Epithelial cell of proximal tubule (primary cell): ENCODE data around the gene HSPBAP1. TPM values are rescaled to one million over a fixed set of nuclear protein-coding genes. Genes with fewer than 3 reads are reported as not detected.

ENCODE experiments used
- DNase-seq: peaks from one replicate; pipeline ENCODE4 v3.0.0-alpha.2; 2011; ENCODE audit warnings: low read depth
- H3K4me3 ChIP-seq: 2 replicates; pipeline ENCODE4 v1.5.1; 2011; ENCODE audit warnings: low read depth, mild to moderate bottlenecking, low read length
- total RNA-seq: library from RNA; depleted of rRNA; stranded (reverse); fragments of >200 nt; gene quantifications from 2 replicates; pipeline ENCODE4 v1.2.3, GENCODE V29; 2015
- TF ChIP-seq, protein P1 (sequence below): conservative IDR thresholded peaks from 2 replicates; pipeline ENCODE4 v1.5.1; 2012; ENCODE audit warnings: low read depth, mild to moderate bottlenecking, low read length

Gene HSPBAP1
- total RNA-seq, 1 donor from 2014 or later, result 5.0 TPM

DNA sequence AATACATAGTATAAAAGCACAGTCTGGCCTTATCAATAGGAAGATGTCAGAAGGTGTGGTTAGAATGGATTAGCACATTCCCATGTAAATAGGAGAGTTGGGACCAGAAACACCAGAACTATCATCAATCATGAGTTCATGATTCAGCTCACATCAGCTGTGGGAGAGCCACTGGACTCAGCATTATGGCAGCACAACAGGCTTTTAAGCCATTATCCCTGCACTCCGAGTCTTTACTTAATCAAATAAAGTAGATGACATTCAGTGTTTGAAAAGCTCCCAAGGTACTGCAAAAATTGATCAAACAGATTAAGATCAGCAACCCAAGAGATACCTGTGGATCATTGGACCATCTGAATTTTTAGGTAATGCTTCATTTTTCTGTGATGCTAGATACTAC is 88.3 kb downstream of the HSPBAP1 start:
- TF ChIP-seq, protein P1, sequence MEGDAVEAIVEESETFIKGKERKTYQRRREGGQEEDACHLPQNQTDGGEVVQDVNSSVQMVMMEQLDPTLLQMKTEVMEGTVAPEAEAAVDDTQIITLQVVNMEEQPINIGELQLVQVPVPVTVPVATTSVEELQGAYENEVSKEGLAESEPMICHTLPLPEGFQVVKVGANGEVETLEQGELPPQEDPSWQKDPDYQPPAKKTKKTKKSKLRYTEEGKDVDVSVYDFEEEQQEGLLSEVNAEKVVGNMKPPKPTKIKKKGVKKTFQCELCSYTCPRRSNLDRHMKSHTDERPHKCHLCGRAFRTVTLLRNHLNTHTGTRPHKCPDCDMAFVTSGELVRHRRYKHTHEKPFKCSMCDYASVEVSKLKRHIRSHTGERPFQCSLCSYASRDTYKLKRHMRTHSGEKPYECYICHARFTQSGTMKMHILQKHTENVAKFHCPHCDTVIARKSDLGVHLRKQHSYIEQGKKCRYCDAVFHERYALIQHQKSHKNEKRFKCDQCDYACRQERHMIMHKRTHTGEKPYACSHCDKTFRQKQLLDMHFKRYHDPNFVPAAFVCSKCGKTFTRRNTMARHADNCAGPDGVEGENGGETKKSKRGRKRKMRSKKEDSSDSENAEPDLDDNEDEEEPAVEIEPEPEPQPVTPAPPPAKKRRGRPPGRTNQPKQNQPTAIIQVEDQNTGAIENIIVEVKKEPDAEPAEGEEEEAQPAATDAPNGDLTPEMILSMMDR, result no peak

DNA sequence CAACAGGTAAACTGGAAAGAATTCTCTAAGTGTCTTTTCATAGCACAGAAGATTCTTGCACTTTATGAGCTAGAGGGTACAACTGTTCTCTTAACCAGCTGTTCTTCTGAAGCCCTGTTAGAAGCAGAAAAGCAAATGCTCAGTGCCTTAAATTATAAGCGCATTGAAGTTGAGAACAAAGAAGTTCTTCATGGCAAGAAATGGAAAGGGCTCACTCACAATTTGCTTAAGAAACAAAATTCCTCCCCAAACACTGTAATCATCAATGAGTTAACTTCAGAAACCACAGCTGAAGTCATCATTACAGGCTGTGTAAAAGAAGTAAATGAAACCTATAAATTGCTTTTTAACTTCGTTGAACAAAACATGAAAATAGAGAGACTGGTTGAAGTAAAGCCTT is 93.4 kb downstream of the HSPBAP1 start:
- no peak overlapping the region for H3K4me3 ChIP-seq
- no peak for DNase-seq
- TF ChIP-seq, protein P1, result no peak

More for the DNA sequence above, 88.3 kb downstream of the HSPBAP1 start:
- no peak overlapping the region for H3K4me3 ChIP-seq
- DNase-seq, result no peak

DNA sequence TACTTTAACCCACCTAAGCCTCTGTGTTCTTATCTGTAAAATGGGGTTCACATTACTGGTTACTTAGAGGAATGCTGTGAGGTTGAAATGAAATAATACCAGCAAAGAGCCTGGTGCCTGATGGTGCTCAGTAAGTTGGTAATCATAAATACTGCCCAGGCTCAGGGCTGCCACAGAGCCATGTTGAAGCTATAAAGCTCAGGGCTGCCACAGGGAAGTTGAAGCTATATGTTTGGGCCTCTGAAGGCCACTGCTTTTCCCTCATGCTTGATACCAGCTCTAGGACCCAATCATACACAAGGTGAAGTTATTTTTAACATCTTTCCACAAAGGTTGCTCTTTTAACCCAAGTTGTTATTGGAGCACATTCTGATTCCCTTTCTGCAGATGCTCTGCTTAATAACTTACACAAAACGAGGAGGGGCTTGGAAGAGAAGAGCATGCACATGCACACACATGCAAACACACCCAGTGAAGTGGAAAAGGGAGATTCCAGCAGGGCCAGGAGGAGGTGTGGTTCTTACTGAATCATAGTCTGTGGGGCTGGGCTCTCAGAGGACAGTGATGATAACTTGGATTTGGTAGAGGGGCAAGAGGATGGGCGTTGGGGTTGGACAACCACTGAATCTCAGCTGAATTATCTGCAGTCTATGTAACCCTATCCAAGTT is 95.5 kb downstream of the HSPBAP1 start:
- peak; percentile 58 for DNase-seq
- TF ChIP-seq, protein P1, result no peak
- H3K4me3 ChIP-seq, result no peak overlapping the region

DNA sequence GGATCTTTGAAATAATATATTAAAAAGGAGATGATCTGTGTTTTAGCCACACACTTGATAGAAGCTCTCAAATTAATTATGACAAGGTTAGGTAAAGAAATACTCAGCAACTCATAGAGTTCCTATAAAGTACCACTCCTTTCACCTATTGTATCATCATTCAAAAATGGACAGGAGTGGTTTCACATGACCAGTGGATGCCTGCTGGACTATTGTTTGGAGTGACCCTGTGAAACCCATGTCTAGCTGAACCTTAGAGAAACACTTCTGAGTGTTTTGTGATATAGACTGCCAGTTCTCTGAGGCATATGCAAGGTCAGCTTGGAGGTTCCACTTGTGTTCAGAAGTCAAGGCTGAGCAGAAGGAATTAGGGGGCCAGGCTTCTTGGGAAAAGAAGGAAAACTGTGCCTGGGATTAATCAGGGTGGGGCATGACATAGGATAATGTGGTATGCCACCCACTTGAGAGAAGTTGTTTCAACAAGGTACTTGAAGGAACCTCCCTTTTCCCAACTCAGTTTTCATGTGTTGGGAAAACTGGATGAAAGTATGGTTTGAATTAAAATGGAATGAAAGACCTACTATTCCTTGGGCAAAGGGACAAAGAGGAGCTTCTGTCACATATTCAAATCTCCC is 97.6 kb downstream of the HSPBAP1 start:
- no peak for DNase-seq
- TF ChIP-seq, protein P1, result no peak
- no peak overlapping the region for H3K4me3 ChIP-seq

DNA sequence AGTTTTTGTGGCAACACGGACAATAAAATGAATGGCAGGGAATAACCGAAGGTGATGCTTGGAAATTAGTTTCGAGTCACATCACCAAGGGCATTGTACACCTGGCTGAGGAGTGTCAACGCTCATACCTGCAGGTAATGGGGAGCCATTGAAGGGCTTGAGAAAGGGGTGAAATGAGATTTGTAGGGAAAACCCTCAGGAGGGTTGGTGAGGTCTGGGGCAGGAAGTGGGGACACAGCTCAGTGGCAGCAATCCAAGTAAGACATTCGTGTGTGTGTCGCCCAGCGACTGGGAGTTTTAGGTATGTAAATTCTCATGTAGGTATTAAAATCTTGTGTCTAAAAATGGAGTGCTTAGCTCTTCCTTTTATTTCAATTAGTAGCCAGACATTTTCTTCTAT is 98.7 kb downstream of the HSPBAP1 start:
- TF ChIP-seq, protein P1, result no peak
- DNase-seq, result no peak
- H3K4me3 ChIP-seq, result no peak overlapping the region

DNA sequence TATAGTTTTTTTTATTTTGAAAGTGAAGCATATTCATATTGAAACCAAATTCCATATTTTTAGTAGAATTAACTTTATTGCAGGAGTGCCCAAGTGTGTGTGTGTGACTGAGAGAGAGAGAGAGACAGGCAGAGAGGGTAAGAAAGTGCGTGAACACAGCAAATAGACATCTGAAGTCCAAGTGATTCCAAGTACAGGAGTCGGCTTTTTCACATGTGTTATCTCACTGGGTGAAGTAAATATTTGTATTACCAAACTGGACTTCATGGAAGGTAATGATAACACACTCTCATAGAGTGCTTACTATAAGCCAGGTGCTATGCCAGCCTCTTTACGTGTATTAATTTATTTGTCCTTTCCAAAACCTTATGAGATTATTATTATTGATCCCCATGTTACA is 101.0 kb downstream of the HSPBAP1 start:
- no peak for DNase-seq
- TF ChIP-seq, protein P1, result no peak
- H3K4me3 ChIP-seq, result no peak overlapping the region

DNA sequence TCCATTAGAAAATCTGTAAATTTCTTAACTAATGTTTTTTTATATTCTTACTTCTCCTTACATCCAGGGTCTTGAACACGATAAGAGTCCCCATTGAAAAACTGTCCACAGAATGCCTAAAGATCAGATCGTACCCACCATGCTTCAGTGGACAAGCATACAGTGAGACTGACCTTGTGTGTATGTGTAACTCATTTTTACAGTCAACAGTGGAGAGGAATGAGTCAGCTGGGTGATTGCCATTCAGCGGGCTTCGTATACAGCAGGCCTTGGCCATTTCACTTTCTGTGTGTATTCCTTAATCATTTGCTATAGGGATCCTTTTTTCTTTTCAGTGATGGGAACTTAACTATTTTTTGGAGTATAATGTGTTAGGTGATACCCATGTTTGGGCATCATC is 102.4 kb downstream of the HSPBAP1 start:
- no peak overlapping the region for H3K4me3 ChIP-seq
- TF ChIP-seq, protein P1, result no peak
- peak; percentile 72 for DNase-seq
